NCI-H1048 (cell line): ENCODE data around the gene ASB11.
"Not testable (repeated sequence)": the region's sequence is repeated elsewhere in the genome, so short reads cannot be mapped to it uniquely, and the experiment has no call there.

Experiments
- DNase-seq: peaks from one replicate; lab custom pipeline; 2025; lab: John Stamatoyannopoulos, UW

Gene ASB11

GRCh38 chrX:15305899-15306298 is 9.5 kb downstream of the ASB11 start:
- not testable (repeated sequence) for DNase-seq

GRCh38 chrX:15301924-15302323 is 13.5 kb downstream of the ASB11 start:
- DNase-seq: no peak

- no peak for DNase-seq
These were observed 15.2 kb downstream of the ASB11 start for GRCh38 chrX:15299941-15300851.

GRCh38 chrX:15298780-15299179 is 16.7 kb downstream of the ASB11 start:
- no peak for DNase-seq

- DNase-seq: no peak
These were observed 17.2 kb downstream of the ASB11 start for GRCh38 chrX:15298201-15298600.

GRCh38 chrX:15293451-15293850 is 22.0 kb downstream of the ASB11 start:
- no peak for DNase-seq

- DNase-seq: no peak
These were observed 22.6 kb downstream of the ASB11 start for GRCh38 chrX:15292861-15293260.

- DNase-seq: no peak
These were observed 37.8 kb downstream of the ASB11 start for GRCh38 chrX:15277604-15278003.

GRCh38 chrX:15274946-15275345 is 40.5 kb downstream of the ASB11 start:
- DNase-seq: no peak

- not testable (repeated sequence) for DNase-seq
These were observed 42.2 kb downstream of the ASB11 start for GRCh38 chrX:15273275-15273674.

- DNase-seq: no peak
These were observed 43.7 kb downstream of the ASB11 start for GRCh38 chrX:15271757-15272156.

- no peak for DNase-seq
These were observed 45.6 kb downstream of the ASB11 start, which contains the start of gene ASB9 for GRCh38 chrX:15269618-15270521. Gene ASB9, minus strand, starts transcription at chrX:15270083. Its CDS starts 209 bp downstream, at chrX:15269874.

GRCh38 chrX:15269120-15269519 is 46.3 kb downstream of the ASB11 start:
- DNase-seq: no peak

GRCh38 chrX:15254852-15255251 is 60.6 kb downstream of the ASB11 start:
- DNase-seq: no peak

- no peak for DNase-seq
These were observed 69.5 kb downstream of the ASB11 start for GRCh38 chrX:15245896-15246295.

GRCh38 chrX:15244421-15244820 is 71.0 kb downstream of the ASB11 start:
- DNase-seq: no peak

GRCh38 chrX:15242899-15243555 is 72.4 kb downstream of the ASB11 start:
- peak; percentile 2 for DNase-seq

- no peak for DNase-seq
These were observed 74.1 kb downstream of the ASB11 start for GRCh38 chrX:15241301-15241700.

- no peak for DNase-seq
These were observed 75.0 kb downstream of the ASB11 start for GRCh38 chrX:15240414-15240813.

- DNase-seq: no peak
These were observed 79.3 kb downstream of the ASB11 start for GRCh38 chrX:15236146-15236545.

GRCh38 chrX:15235001-15235400 is 80.4 kb downstream of the ASB11 start:
- no peak for DNase-seq

- no peak for DNase-seq
These were observed 81.9 kb downstream of the ASB11 start for GRCh38 chrX:15233416-15234015.
